ENCODE measurements around the gene IRAK1. TPM values are rescaled to one million over a fixed set of nuclear protein-coding genes. Genes with fewer than 3 reads are reported as not detected.

The IRAK1 gene
- total RNA-seq, 1 experiment from 2014 or later = 92.3 TPM

DNA sequence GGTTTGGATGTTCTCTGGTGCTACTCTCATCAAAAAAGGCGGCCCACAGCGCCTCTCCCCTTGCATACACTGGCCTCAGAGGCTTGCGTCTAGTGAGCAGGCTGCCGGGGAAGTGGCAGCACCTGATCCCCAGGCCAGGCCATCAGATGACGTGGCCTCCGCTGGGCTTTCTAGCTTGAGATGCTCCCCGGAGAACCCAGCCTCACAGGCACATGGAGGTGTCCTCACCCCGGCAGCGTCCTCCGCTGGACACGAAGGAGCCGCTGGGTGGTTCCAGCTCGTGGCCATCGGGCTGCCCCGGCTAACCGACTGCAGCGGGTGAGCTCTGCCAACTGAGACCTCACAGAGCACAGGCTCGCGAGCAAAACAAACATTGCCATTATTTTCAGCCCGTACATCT, 12.8 kb downstream of the IRAK1 start:
- H4K20me1 ChIP-seq (ENCODE audit: insufficient read depth) = no peaks in the 10 kb centered on the region
- peaks cover 5 to 21% of the 10 kb centered on the region in 2 experiments; a peak in 3 of 4 replicates for H3K4me1 ChIP-seq (ENCODE audit: control insufficient read depth in 1 of 2, insufficient read depth in 2 of 2, low read length in 2 of 2)
- TF ChIP-seq TCF7L2 (IDR thresholded peaks at IDR 0.05; ENCODE audit: borderline replicate concordance, extremely low read depth, insufficient read depth, insufficient read length) = no peak
- TF ChIP-seq EZH2phosphoT487 (IDR thresholded peaks at IDR 0.05; ENCODE audit: borderline replicate concordance) = no peak
- no peak for TF ChIP-seq CEBPB (IDR thresholded peaks at IDR 0.05; ENCODE audit: low read depth)
- TF ChIP-seq POLR2AphosphoS5 (IDR thresholded peaks at IDR 0.05; ENCODE audit: low read depth, low read length) = no peak
- TF ChIP-seq ELF1 (IDR thresholded peaks at IDR 0.05; ENCODE audit: borderline replicate concordance, low read depth) = no peak
- no peak for TF ChIP-seq SRF (IDR thresholded peaks at IDR 0.05; ENCODE audit: low read depth)
- no peak for TF ChIP-seq ZFX (IDR thresholded peaks at IDR 0.05)
- TF ChIP-seq SP1 (IDR thresholded peaks at IDR 0.05; ENCODE audit: low read depth) = no peak
- TF ChIP-seq EZH2 (IDR thresholded peaks at IDR 0.05) = no peak
- no peak for TF ChIP-seq CTCF (IDR thresholded peaks at IDR 0.05 in 2 of 3, conservative IDR thresholded peaks at IDR 0.05 in 1 of 3; ENCODE audit: borderline replicate concordance in 1 of 3, insufficient read depth in 1 of 3, low read depth in 2 of 3, low read length in 2 of 3)
- TF ChIP-seq POLR2A (IDR thresholded peaks at IDR 0.05; ENCODE audit: borderline replicate concordance, extremely low read depth, insufficient read depth, insufficient read length) = no peak
- no peak for TF ChIP-seq CBX3 (IDR thresholded peaks at IDR 0.05; ENCODE audit: low read depth)
- TF ChIP-seq JUND (IDR thresholded peaks at IDR 0.05) = no peak
- TF ChIP-seq FOSL1 (IDR thresholded peaks at IDR 0.05; ENCODE audit: low read depth) = no peak
- TF ChIP-seq REST (IDR thresholded peaks at IDR 0.05; ENCODE audit: low read depth) = no peak
- no peak for ATAC-seq
- no peaks in the 10 kb centered on the region for H3K36me3 ChIP-seq (ENCODE audit: control insufficient read depth in 1 of 2, insufficient read depth in 2 of 2, low read length in 2 of 2)
- H3K27me3 ChIP-seq (ENCODE audit: insufficient read depth, low read length) = no peaks in the 10 kb centered on the region
- intact Hi-C loops (cut with micrococcal nuclease) = no loop called here
- H3K4me3 ChIP-seq (replicated peaks in 1 of 2; ENCODE audit: low read depth in 1 of 2, low read length in 2 of 2) = no peak overlapping the region
- no peaks in the 10 kb centered on the region for H3K9me3 ChIP-seq (ENCODE audit: control insufficient read depth in 1 of 2, insufficient read depth in 1 of 2, low read depth in 1 of 2, low read length in 2 of 2)
- H3K79me2 ChIP-seq (ENCODE audit: insufficient read depth, low read length) = no peaks in the 10 kb centered on the region
- ChIA-PET RAD21 (ENCODE audit: low non-redundant PET in 1 of 2, low total read pairs in 2 of 2, uncharacterized antibody in 2 of 2, unreplicated experiment in 2 of 2) (no interaction called here), CTCF (no interaction called here), POLR2A (no interaction called here)
- no peaks in the 10 kb centered on the region for H3K9me2 ChIP-seq (ENCODE audit: insufficient read depth)
- no peak overlapping the region for H3K9ac ChIP-seq (ENCODE audit: low read length)
- H3K27ac ChIP-seq (ENCODE audit: low read depth, low read length) = no peak overlapping the region
- H3K4me2 ChIP-seq (ENCODE audit: low read length) = no peak overlapping the region
- H2AFZ ChIP-seq (ENCODE audit: low read depth, low read length, poor library complexity, severe bottlenecking) = no peak overlapping the region
- no peak for DNase-seq (ENCODE audit: low read depth, low spot score)
- BruUV-seq (replicated peaks) = no TSS peak
